ENCODE measurements around the gene LRCH2. TPM values are rescaled to one million over a fixed set of nuclear protein-coding genes. Genes with fewer than 3 reads are reported as not detected.
"Not testable (repeated sequence)": the region's sequence is repeated elsewhere in the genome, so short reads cannot be mapped to it uniquely, and the experiment has no call there.

The LRCH2 gene
- total RNA-seq, 4 donors from 2014 or later, result 0.11 to 0.84 (median 0.49) TPM

GRCh38 chrX:115214605-115215004 is 19.3 kb downstream of the LRCH2 start:
- TF ChIP-seq CTCF (IDR thresholded peaks at IDR 0.05), result no peak
- TF ChIP-seq POLR2A (IDR thresholded peaks at IDR 0.05), result no peak
- WGBS, 2 donors, result 51 to 59% methylated on average over 3 of the region's 3 CpGs
- no peak for DNase-seq (ENCODE audit: low spot score in 2 of 2)
- intact Hi-C loops (cut with DNase I; ENCODE audit: low total_unique reads), result no loop called here
- H3K4me3 ChIP-seq (ENCODE audit: low read depth, poor library complexity, severe bottlenecking), result no peak overlapping the region

GRCh38 chrX:115214151-115214550 is 19.7 kb downstream of the LRCH2 start:
- TF ChIP-seq POLR2A (IDR thresholded peaks at IDR 0.05), result no peak
- TF ChIP-seq CTCF (IDR thresholded peaks at IDR 0.05), result no peak
- intact Hi-C loops (cut with DNase I; ENCODE audit: low total_unique reads), result no loop called here
- 77 to 95% methylated on average over 1 of the region's 1 CpG for WGBS, 2 donors
- no peak overlapping the region for H3K4me3 ChIP-seq (ENCODE audit: low read depth, poor library complexity, severe bottlenecking)
- DNase-seq (ENCODE audit: low spot score in 2 of 2), result no peak

DNA sequence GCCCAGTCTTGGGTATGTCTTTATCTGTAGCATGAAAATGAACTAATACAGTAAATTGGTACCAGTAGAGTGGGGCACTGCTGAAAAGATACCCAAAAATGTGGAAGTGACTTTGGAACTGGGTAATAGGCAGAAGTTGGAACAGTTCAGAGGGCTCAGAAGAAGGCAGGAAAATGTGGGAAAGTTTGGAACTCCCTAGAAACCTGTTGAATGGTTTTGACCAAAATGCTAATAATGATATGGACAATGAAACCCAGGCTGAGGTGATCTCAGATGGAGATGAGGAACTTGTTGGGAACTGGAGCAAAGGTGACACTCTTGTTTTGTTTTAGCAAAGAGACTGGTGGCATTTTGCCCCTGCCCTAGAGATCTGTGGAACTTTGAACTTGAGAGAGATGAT is 24.3 kb downstream of the LRCH2 start:
- intact Hi-C loops (cut with DNase I; ENCODE audit: low total_unique reads); H3K4me3 ChIP-seq (ENCODE audit: low read depth, poor library complexity, severe bottlenecking); DNase-seq (ENCODE audit: low spot score in 2 of 2): not testable (repeated sequence)

DNA sequence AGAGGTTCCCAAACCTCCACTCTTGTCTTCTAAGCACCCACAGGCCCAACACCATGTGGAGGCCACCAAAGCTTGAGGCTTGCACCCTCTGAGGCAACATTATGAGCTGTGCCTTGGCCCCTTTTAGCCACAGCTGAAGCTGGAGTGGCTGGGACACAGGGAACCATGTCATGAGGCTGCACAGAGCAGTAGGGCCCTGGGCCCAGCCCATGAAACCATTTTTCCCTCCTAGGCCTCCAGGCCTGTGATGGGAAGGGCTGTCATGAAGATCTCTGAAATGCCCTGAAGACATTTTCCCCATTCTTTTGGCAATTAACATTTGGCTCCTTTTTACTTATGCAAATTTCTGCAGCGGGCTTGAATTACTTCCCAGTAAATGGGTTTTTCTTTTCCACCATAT is 29.9 kb downstream of the LRCH2 start:
- intact Hi-C loops (cut with DNase I; ENCODE audit: low total_unique reads), result no loop called here
- no peak overlapping the region for H3K4me3 ChIP-seq (ENCODE audit: low read depth, poor library complexity, severe bottlenecking)
- DNase-seq (ENCODE audit: low spot score in 2 of 2), result no peak
- TF ChIP-seq CTCF (IDR thresholded peaks at IDR 0.05) (no peak), POLR2A (IDR thresholded peaks at IDR 0.05) (no peak)
- 63 to 88% methylated on average over 1 of the region's 1 CpG for WGBS, 2 donors

DNA sequence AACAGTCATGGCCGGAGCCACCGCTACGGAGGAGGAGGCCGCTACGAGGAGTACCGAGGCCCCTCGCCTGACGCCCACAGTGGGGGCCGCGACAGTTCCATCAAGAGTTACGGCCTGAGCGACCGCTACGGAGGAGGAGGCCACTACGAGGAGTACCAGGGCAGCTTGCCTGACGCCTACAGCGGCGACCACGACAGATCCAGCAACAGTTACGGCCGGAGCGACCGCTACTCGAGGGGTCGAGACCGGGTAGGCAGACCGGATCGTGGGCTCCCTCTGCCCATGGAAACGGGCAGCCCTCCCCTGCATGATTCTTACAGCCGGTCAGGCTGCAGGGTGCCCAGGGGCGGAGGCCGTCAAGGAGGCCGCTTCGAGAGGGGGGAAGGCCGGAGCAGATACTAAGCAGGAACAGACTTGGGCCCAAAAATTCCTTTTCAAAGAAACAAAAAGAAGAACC is 41.6 kb downstream of the LRCH2 start:
- 91 to 92% methylated on average over 33 to 34 of the region's 35 CpGs for WGBS, 2 donors
- TF ChIP-seq POLR2A (IDR thresholded peaks at IDR 0.05) (no peak), CTCF (IDR thresholded peaks at IDR 0.05) (no peak)
- intact Hi-C loops (cut with DNase I; ENCODE audit: low total_unique reads), result no loop called here
- H3K4me3 ChIP-seq (ENCODE audit: low read depth, poor library complexity, severe bottlenecking), result no peak overlapping the region
- DNase-seq (ENCODE audit: low spot score in 2 of 2), result no peak

DNA sequence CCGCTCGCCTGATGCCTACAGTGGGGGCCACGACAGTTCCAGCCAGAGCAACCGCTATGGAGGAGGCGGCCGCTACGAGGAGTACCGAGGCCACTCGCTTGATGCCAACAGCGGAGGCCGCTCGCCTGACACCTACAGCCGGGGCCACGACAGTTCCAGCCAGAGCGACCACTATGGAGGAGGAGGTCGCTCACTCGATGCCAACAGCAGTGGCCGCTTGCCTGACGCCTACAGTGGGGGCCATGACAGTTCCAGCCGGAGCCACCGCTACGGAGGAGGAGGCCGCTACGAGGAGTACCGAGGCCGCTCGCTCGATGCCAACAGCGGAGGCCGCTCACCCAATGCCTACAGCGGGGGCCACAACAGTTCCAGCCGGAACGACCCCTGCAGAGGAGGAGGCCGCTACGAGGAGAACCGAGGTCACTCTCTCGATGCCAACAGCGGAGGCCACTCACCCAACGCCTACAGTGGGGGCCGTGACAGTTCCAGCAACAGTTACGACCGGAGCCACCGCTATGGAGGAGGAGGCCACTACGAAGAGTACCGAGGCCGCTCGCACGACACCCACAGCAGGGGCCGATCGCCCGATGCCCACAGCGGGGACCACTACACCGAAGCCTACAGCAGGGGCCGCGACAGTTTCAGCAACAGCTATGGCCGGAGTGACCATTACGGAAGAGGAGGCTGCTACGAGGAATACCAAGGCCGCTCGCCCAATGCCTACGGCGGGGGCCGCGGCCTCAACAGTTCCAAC is 42.2 kb downstream of the LRCH2 start:
- WGBS, 2 donors, result 94% methylated on average over 56 of the region's 64 CpGs
- intact Hi-C loops (cut with DNase I; ENCODE audit: low total_unique reads), result no loop called here
- no peak for DNase-seq (ENCODE audit: low spot score in 2 of 2)
- no peak overlapping the region for H3K4me3 ChIP-seq (ENCODE audit: low read depth, poor library complexity, severe bottlenecking)
- TF ChIP-seq CTCF (IDR thresholded peaks at IDR 0.05), result no peak
- no peak for TF ChIP-seq POLR2A (IDR thresholded peaks at IDR 0.05)

Measured in lower leg skin (tissue), 4 donors.